Naive thymus-derived CD4-positive, alpha-beta T cell (primary cell): ENCODE results near the gene INPP5A. TPM values are rescaled to one million over a fixed set of nuclear protein-coding genes. Genes with fewer than 3 reads are reported as not detected.
A peak's percentile ranks its signal among the peaks of the same experiment; 100 is the strongest.
"Not testable (repeated sequence)": the region's sequence is repeated elsewhere in the genome, so short reads cannot be mapped to it uniquely, and the experiment has no call there.

ENCODE experiments used
- ATAC-seq: fragments of 150-1000 bp; cut with Tn5 transposase; 2 replicates; pipeline ENCODE4 v1.10.0; 2021; ENCODE audit warnings: mild to moderate bottlenecking, moderate library complexity
- CTCF ChIA-PET: fragments of 350-600 bp; sonication (Branson Sonifier 250); formaldehyde crosslinking; loops from one replicate; lab custom pipeline; 2021; ENCODE audit warnings: antibody characterized with exemption; lab: Charles Lee
- POLR2A ChIA-PET: fragments of 350-600 bp; sonication (Branson Sonifier 250); formaldehyde crosslinking; loops from one replicate; lab custom pipeline; 2021; ENCODE audit warnings: antibody characterized with exemption, inconsistent platforms; lab: Charles Lee
- DNase-seq, 9 donors: peaks; one replicate each; pipeline versions ENCODE4 v3.0.0 to v3.0.0-alpha.2; 2020 to 2022; ENCODE audit warnings: mixed read lengths in 1 of 9
- H3K27ac ChIP-seq: one replicate; pipeline ENCODE4 v1.7.0; 2013; ENCODE audit warnings: mild to moderate bottlenecking, low read depth, low read length, moderate library complexity
- H3K27me3 ChIP-seq, 2 donors: one replicate each; pipeline ENCODE4 v1.7.0; 2013; ENCODE audit warnings: low read length in 2 of 2, mild to moderate bottlenecking in 2 of 2, moderate library complexity in 2 of 2; ENCODE audit not compliant: control insufficient read depth in 2 of 2, insufficient read depth in 2 of 2
- H3K36me3 ChIP-seq, 3 experiments: 1 replicate in 2 of 3; 2 replicates in 1 of 3; pipeline ENCODE4 v1.7.0; 2013; ENCODE audit warnings: low read length in 3 of 3, mild to moderate bottlenecking in 3 of 3, moderate library complexity in 1 of 3; ENCODE audit not compliant: insufficient read depth in 3 of 3, control insufficient read depth in 2 of 3
- H3K4me1 ChIP-seq, 2 donors: one replicate each; pipeline ENCODE4 v1.7.0; 2013; ENCODE audit warnings: low read length in 2 of 2, mild to moderate bottlenecking in 2 of 2, moderate library complexity in 1 of 2; ENCODE audit not compliant: control insufficient read depth in 2 of 2, insufficient read depth in 2 of 2
- H3K4me3 ChIP-seq: 2 replicates; pipeline ENCODE4 v1.7.0; 2013; ENCODE audit warnings: mild to moderate bottlenecking, low read length
- H3K9me3 ChIP-seq, 3 experiments: 1 replicate in 2 of 3; 2 replicates in 1 of 3; pipeline ENCODE4 v1.7.0; 2013; ENCODE audit warnings: low read length in 3 of 3; ENCODE audit not compliant: control insufficient read depth in 2 of 3
- H3K27ac Mint-ChIP-seq, 9 donors: one replicate each; pipeline ENCODE4 v1.8.0; 2020 to 2022; ENCODE audit warnings: mixed read lengths in 9 of 9, mild to moderate bottlenecking in 8 of 9, moderate library complexity in 5 of 9, inconsistent platforms in 2 of 9
- H3K27me3 Mint-ChIP-seq, 5 donors: one replicate each; pipeline ENCODE4 v1.8.0; 2021 to 2022; ENCODE audit warnings: mixed read lengths in 5 of 5, mild to moderate bottlenecking in 1 of 5
- H3K36me3 Mint-ChIP-seq, 5 donors: one replicate each; pipeline ENCODE4 v1.8.0; 2020 to 2022; ENCODE audit warnings: mixed read lengths in 5 of 5, mild to moderate bottlenecking in 3 of 5, inconsistent platforms in 1 of 5
- H3K4me1 Mint-ChIP-seq, 7 donors: one replicate each; pipeline ENCODE4 v1.8.0; 2020 to 2022; ENCODE audit warnings: mixed read lengths in 7 of 7, mild to moderate bottlenecking in 3 of 7, inconsistent platforms in 1 of 7
- H3K4me3 Mint-ChIP-seq, 10 donors: one replicate each; pipeline ENCODE4 v1.8.0; 2020 to 2022; ENCODE audit warnings: mild to moderate bottlenecking in 10 of 10, mixed read lengths in 10 of 10, moderate library complexity in 6 of 10, inconsistent platforms in 2 of 10
- H3K9me3 Mint-ChIP-seq, 11 donors: one replicate each; pipeline ENCODE4 v1.8.0; 2020 to 2022; ENCODE audit warnings: mixed read lengths in 11 of 11, mild to moderate bottlenecking in 4 of 11, inconsistent platforms in 1 of 11, moderate library complexity in 1 of 11
- intact Hi-C, 2 donors: fragments of 100-400 bp; cut with micrococcal nuclease; formaldehyde crosslinking; loops; one replicate each; pipeline ENCODE4 v1.15.1; 2023
- polyA plus RNA-seq, 2 donors: library from polyadenylated mRNA; unstranded; fragments of 300-500 nt; fragmentation: Illumina TruSeq; gene quantifications; one replicate each; pipeline ENCODE4 v1.2.3, GENCODE V29; 2021
- total RNA-seq, 6 experiments: library from RNA in 5 of 6; stranded (reverse) in 5 of 6; gene quantifications; 1 replicate in 5 of 6; 2 replicates in 1 of 6; pipeline ENCODE4 v1.2.3 and lab custom pipeline; 2021 to 2026

Gene INPP5A
- total and polyA plus RNA-seq, 7 experiments from 2014 or later, result 0.97 to 30.7 (median 25.0) TPM

DNA sequence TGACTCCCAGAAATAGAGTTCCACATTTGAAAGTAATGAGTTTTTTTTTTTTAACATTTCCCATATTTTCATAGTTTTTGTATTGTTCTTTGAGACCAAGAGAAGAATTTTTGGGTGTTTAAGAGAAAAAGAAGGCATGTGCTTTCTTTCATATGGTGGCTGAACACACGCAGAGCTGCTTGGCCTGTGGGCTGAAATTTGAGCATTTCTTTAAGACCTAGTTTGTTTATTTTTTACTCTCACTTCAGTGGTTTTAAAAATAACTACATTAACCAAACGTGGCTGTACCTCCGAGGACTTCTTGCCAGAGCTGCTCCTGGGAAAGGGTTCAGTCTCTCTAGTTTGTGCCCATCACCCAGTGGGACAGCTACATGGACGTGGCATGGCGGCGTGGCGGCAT is 58.3 kb downstream of the INPP5A start:
- H3K4me1 ChIP-seq, result peaks cover 5 to 16% of the 10 kb centered on the region in 2 donors
- intact Hi-C loops, result loop anchor here in 1 of 2 donors (10.0 kb wide), 1 partner anchor 61 kb away; the partner anchor contains the start of gene INPP5A
- H3K27ac ChIP-seq, result no peak overlapping the region
- no peak for DNase-seq
- Mint-ChIP-seq H3K27ac (peak overlapping the region in 1 of 9 donors; percentile 1), H3K4me1 (peaks cover 34 to 83% (median 73%) of the 10 kb centered on the region in 7 donors), H3K9me3 (peaks cover 2 to 29% (median 16%) of the 10 kb centered on the region in 11 donors), H3K4me3 (peak overlapping the region in 1 of 10 donors; percentile 44), H3K27me3 (peaks cover 0 to 3% (median 0%) of the 10 kb centered on the region in 5 donors), H3K36me3 (peaks cover 14 to 33% (median 23%) of the 10 kb centered on the region in 5 donors)
- H3K9me3 ChIP-seq, result peaks cover 0 to 6% (median 0%) of the 10 kb centered on the region in 3 experiments
- no peak for ATAC-seq
- POLR2A ChIA-PET, result no interaction called here
- H3K4me3 ChIP-seq, result no peak overlapping the region
- CTCF ChIA-PET, result no interaction called here
- H3K27me3 ChIP-seq, result no peaks in the 10 kb centered on the region
- peaks cover 0 to 7% (median 0%) of the 10 kb centered on the region in 3 experiments for H3K36me3 ChIP-seq

GRCh38 chr10:132596742-132597279 is 59.2 kb downstream of the INPP5A start:
- peaks cover 5 to 16% of the 10 kb centered on the region in 2 donors for H3K4me1 ChIP-seq
- H3K27me3 ChIP-seq, result no peaks in the 10 kb centered on the region
- H3K4me3 ChIP-seq, result no peak overlapping the region
- no peak overlapping the region for H3K27ac ChIP-seq
- peaks cover 14 to 38% (median 30%) of the 10 kb centered on the region in 5 donors for H3K36me3 Mint-ChIP-seq
- peak overlapping the region in 1 of 9 donors; percentile 51 for H3K27ac Mint-ChIP-seq
- CTCF ChIA-PET, result no interaction called here
- H3K9me3 ChIP-seq, result peaks cover 0 to 6% (median 0%) of the 10 kb centered on the region in 3 experiments
- ATAC-seq (no peak), DNase-seq (no peak)
- peaks cover 0 to 3% (median 0%) of the 10 kb centered on the region in 5 donors for H3K27me3 Mint-ChIP-seq
- H3K4me3 Mint-ChIP-seq, result no peak overlapping the region
- peaks cover 30 to 83% (median 72%) of the 10 kb centered on the region in 7 donors for H3K4me1 Mint-ChIP-seq
- peaks cover 0 to 7% (median 0%) of the 10 kb centered on the region in 3 experiments for H3K36me3 ChIP-seq
- peaks cover 2 to 35% (median 19%) of the 10 kb centered on the region in 11 donors for H3K9me3 Mint-ChIP-seq
- POLR2A ChIA-PET, result no interaction called here
- intact Hi-C loops, result loop anchor here in 1 of 2 donors (10.0 kb wide), 1 partner anchor 62 kb away; the partner anchor contains the start of gene INPP5A

GRCh38 chr10:132597654-132598053 is 60.1 kb downstream of the INPP5A start:
- peaks cover 25 to 82% (median 72%) of the 10 kb centered on the region in 7 donors for H3K4me1 Mint-ChIP-seq

DNA sequence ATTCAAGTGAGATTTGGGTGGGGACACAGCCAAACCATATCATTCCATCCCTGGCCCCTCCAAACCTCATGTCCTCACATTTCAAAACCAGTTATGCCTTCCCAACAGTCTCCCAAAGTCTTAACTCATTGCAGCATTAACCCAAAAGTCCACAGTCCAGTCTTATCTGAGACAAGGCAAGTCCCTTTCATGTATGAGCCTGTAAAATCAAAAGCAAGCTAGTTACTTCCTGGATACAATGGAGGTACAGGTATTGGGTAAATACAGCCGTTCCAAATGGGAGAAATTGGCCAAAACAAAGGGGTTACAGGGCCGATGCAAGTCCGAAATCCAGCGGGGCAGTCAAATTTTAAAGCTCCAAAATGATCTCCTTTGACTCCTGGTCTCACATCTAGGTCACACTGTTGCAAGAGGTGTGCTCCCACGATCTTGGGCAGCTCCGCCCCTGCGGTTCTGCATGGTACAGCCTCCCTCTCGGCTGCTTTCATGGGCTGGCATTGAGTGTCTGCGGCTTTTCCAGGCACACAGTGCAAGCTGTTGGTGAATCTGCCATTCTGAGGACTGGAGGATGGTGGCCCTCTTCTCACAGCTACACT is 61.5 kb downstream of the INPP5A start:
- CTCF ChIA-PET, H3K36me3 ChIP-seq, H3K27ac Mint-ChIP-seq, H3K4me3 ChIP-seq, H3K4me3 Mint-ChIP-seq, H3K27ac ChIP-seq, H3K4me1 ChIP-seq, H3K27me3 Mint-ChIP-seq, H3K9me3 ChIP-seq, H3K27me3 ChIP-seq, ATAC-seq, DNase-seq, POLR2A ChIA-PET: not testable (repeated sequence)
- Mint-ChIP-seq H3K9me3 (peaks cover 2 to 36% (median 21%) of the 10 kb centered on the region in 11 donors), H3K4me1 (peaks cover 11 to 74% (median 65%) of the 10 kb centered on the region in 7 donors), H3K36me3 (peaks cover 14 to 42% (median 34%) of the 10 kb centered on the region in 5 donors)
- intact Hi-C loops, result loop anchor here in 1 of 2 donors (10.0 kb wide), 1 partner anchor 64 kb away; the partner anchor contains the start of gene INPP5A

More at GRCh38 chr10:132597654-132598053, 60.1 kb downstream of the INPP5A start:
- intact Hi-C loops, result loop anchor here in 1 of 2 donors (10.0 kb wide), 1 partner anchor 63 kb away; the partner anchor contains the start of gene INPP5A
- H3K4me3 ChIP-seq, result no peak overlapping the region
- DNase-seq, result no peak
- H3K4me1 ChIP-seq, result peaks cover 5 to 10% of the 10 kb centered on the region in 2 donors
- ATAC-seq, result no peak
- Mint-ChIP-seq H3K4me3 (no peak overlapping the region), H3K27ac (peak overlapping the region in 1 of 9 donors; percentile 39), H3K36me3 (peaks cover 14 to 36% (median 32%) of the 10 kb centered on the region in 5 donors), H3K27me3 (peaks cover 0 to 3% (median 0%) of the 10 kb centered on the region in 5 donors), H3K9me3 (peaks cover 2 to 35% (median 20%) of the 10 kb centered on the region in 11 donors)
- no peak overlapping the region for H3K27ac ChIP-seq
- peaks cover 0 to 6% (median 0%) of the 10 kb centered on the region in 3 experiments for H3K9me3 ChIP-seq
- CTCF ChIA-PET, result no interaction called here
- H3K36me3 ChIP-seq, result peaks cover 0 to 7% (median 0%) of the 10 kb centered on the region in 3 experiments
- H3K27me3 ChIP-seq, result no peaks in the 10 kb centered on the region
- POLR2A ChIA-PET, result no interaction called here

DNA sequence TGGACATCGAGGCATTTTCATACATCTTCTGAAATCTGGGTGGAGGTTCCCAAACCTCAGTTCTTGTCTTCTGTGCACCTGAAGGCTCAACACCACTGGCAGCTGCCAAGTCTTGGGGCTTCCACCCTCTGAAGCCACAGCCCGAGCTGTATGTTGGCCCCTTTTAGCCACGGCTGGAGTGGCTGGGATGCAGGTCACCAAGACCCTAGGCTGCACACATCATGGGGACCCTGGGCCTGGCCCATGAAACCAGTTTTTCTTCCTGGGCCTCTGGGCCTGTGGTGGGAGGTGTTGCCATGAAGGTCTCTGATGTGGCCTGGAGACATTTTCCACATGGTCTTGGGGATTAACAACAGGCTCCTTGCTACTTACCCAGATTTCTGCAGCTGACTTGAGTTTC is 62.1 kb downstream of the INPP5A start:
- H3K27ac ChIP-seq, result no peak overlapping the region
- ATAC-seq (no peak), DNase-seq (no peak)
- H3K36me3 Mint-ChIP-seq, result peaks cover 19 to 45% (median 34%) of the 10 kb centered on the region in 5 donors
- peaks cover 5 to 74% (median 65%) of the 10 kb centered on the region in 7 donors for H3K4me1 Mint-ChIP-seq
- intact Hi-C loops, result loop anchor here in 1 of 2 donors (10.0 kb wide), 1 partner anchor 65 kb away; the partner anchor contains the start of gene INPP5A
- no peak overlapping the region for H3K4me3 Mint-ChIP-seq
- H3K27ac Mint-ChIP-seq, result no peak overlapping the region
- H3K4me1 ChIP-seq, result no peaks in the 10 kb centered on the region
- ChIA-PET CTCF (no interaction called here), POLR2A (no interaction called here)
- no peak overlapping the region for H3K4me3 ChIP-seq
- peaks cover 2 to 40% (median 21%) of the 10 kb centered on the region in 11 donors for H3K9me3 Mint-ChIP-seq
- H3K36me3 ChIP-seq, result peaks cover 0 to 7% (median 0%) of the 10 kb centered on the region in 3 experiments
- no peaks in the 10 kb centered on the region for H3K27me3 ChIP-seq
- peaks cover 0 to 6% (median 0%) of the 10 kb centered on the region in 3 experiments for H3K9me3 ChIP-seq
- H3K27me3 Mint-ChIP-seq, result peaks cover 0 to 3% (median 0%) of the 10 kb centered on the region in 5 donors

DNA sequence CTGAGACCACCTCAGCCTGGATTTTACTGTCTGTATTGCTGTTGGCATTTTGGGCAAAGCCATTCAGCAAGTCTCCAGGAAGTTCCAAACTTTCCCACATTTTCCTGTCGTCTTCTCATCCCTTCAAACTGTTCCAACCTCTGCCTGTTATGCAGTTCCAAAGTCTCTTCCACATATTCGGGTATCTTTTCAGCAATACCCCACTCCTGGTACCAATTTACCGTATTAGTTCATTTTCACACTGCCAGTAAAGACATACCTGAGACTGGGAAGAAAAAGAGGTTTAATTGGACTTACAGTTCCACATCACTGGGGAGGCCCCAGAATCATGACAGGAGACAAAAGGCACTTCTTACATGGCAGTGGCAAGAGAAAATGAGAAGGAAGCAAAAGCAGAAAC is 62.8 kb downstream of the INPP5A start:
- no peak for ATAC-seq
- peaks cover 3 to 67% (median 60%) of the 10 kb centered on the region in 7 donors for H3K4me1 Mint-ChIP-seq
- H3K27me3 Mint-ChIP-seq, result peaks cover 0 to 3% (median 0%) of the 10 kb centered on the region in 5 donors
- POLR2A ChIA-PET, result no interaction called here
- H3K27ac Mint-ChIP-seq, result peak overlapping the region in 1 of 9 donors; percentile 84
- peaks cover 19 to 45% (median 34%) of the 10 kb centered on the region in 5 donors for H3K36me3 Mint-ChIP-seq
- peaks cover 0 to 7% (median 0%) of the 10 kb centered on the region in 3 experiments for H3K36me3 ChIP-seq
- H3K9me3 Mint-ChIP-seq, result peaks cover 2 to 40% (median 21%) of the 10 kb centered on the region in 11 donors
- CTCF ChIA-PET, result no interaction called here
- H3K27ac ChIP-seq, result no peak overlapping the region
- DNase-seq, result no peak
- no peaks in the 10 kb centered on the region for H3K4me1 ChIP-seq
- H3K27me3 ChIP-seq, result no peaks in the 10 kb centered on the region
- intact Hi-C loops, result no loop called here
- no peak overlapping the region for H3K4me3 ChIP-seq
- H3K9me3 ChIP-seq, result peaks cover 0 to 6% (median 0%) of the 10 kb centered on the region in 3 experiments
- H3K4me3 Mint-ChIP-seq, result peak overlapping the region in 2 of 10 donors; percentile 27 to 46
